GM19438 (cell line): ENCODE measurements around the gene ATRX.
"Not testable (repeated sequence)": the region's sequence is repeated elsewhere in the genome, so short reads cannot be mapped to it uniquely, and the experiment has no call there.

Experiments used
- ATAC-seq: cut with Tn5 transposase; IDR thresholded peaks from one replicate; pipeline ENCODE4 v1.9.1; 2021; ENCODE audit warnings: low read depth; ENCODE audit not compliant: unreplicated experiment

ATRX gene, protein sequence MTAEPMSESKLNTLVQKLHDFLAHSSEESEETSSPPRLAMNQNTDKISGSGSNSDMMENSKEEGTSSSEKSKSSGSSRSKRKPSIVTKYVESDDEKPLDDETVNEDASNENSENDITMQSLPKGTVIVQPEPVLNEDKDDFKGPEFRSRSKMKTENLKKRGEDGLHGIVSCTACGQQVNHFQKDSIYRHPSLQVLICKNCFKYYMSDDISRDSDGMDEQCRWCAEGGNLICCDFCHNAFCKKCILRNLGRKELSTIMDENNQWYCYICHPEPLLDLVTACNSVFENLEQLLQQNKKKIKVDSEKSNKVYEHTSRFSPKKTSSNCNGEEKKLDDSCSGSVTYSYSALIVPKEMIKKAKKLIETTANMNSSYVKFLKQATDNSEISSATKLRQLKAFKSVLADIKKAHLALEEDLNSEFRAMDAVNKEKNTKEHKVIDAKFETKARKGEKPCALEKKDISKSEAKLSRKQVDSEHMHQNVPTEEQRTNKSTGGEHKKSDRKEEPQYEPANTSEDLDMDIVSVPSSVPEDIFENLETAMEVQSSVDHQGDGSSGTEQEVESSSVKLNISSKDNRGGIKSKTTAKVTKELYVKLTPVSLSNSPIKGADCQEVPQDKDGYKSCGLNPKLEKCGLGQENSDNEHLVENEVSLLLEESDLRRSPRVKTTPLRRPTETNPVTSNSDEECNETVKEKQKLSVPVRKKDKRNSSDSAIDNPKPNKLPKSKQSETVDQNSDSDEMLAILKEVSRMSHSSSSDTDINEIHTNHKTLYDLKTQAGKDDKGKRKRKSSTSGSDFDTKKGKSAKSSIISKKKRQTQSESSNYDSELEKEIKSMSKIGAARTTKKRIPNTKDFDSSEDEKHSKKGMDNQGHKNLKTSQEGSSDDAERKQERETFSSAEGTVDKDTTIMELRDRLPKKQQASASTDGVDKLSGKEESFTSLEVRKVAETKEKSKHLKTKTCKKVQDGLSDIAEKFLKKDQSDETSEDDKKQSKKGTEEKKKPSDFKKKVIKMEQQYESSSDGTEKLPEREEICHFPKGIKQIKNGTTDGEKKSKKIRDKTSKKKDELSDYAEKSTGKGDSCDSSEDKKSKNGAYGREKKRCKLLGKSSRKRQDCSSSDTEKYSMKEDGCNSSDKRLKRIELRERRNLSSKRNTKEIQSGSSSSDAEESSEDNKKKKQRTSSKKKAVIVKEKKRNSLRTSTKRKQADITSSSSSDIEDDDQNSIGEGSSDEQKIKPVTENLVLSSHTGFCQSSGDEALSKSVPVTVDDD (N-terminal part only)

DNA sequence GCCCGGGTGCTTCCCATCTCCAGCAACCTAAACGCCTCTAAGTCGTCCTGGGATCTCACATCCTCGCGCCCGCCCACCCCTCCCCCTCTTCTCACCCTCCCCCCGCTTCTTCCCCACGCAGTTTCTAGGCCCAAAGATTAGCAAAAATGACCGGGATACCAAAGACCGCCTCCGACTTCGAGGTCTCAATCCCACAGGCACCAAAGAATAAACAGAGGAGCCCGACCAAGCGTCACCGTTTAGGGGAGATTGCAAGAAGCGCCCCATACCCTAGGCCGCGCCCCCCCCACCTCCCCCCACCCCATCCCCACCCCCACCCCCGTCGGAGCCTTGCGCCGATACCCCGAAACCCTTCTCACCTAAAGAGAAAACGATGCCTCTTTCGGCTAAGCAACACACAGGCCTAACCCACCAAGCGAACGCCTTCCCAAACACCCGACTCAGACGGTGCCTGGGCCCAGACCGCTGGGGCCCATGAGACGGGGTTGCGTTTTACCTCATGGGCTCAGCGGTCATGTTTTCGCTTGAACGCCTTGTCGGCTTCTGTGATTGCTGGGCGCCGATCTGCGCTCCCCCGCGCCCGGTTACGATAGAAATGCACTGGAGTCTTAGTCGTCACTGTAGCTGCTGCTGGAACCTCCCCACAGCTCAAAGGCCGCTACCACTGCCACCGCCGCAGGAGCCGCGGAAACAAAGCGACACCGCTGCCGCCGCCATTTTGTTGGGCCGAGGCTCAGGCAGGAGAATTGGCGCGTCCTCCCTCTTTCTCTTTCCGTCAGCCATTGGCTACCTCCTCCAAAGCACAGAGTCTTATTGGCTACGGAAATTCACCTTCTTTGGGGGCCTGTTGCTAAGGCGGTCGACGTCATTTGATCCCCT lies at the start of gene ATRX:
Gene ATRX, minus strand, starts transcription at position 731 of the 879 bp plus-strand sequence. Its CDS starts 215 bp downstream, at position 516.
- ATAC-seq = peak; percentile 96

DNA sequence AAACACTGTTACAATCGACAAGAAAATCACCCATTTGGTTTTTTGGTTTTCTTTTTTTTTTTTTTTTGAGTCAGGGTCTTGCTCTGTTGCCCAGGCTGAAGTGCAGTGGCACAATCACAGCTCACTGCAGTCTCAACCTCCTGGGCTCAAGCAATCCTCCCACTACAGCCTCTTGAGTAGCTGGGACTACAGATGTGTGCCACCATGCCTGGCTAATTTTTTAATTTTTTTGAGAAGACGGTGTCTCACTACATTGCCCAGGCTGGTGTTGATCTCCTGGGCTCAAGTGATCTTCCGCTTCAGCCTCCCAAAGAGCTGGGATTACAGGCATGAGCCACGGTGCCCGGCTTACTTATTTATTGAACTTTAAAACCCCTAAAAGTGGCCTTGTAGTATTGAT lies 45.5 kb upstream of the ATRX start:
- not testable (repeated sequence) for ATAC-seq

DNA sequence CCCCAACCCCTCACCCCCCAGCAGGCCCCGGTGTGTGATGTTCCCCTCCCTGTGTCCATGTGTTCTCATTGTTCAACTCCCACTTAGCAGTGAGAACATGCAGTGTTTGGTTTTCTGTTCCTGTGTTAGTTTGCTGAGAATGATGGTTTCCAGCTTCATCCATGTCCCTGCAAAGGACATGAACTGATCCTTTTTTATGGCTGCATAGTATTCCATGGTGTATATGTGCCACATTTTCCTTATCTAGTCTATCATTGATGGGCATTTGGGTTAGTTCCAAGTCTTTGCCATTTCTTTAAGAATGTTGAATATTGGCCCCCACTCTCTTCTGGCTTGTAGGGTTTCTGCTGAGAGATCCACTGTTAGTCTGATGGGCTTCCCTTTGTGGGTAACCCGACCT lies 36.0 kb upstream of the ATRX start:
- ATAC-seq = not testable (repeated sequence)

DNA sequence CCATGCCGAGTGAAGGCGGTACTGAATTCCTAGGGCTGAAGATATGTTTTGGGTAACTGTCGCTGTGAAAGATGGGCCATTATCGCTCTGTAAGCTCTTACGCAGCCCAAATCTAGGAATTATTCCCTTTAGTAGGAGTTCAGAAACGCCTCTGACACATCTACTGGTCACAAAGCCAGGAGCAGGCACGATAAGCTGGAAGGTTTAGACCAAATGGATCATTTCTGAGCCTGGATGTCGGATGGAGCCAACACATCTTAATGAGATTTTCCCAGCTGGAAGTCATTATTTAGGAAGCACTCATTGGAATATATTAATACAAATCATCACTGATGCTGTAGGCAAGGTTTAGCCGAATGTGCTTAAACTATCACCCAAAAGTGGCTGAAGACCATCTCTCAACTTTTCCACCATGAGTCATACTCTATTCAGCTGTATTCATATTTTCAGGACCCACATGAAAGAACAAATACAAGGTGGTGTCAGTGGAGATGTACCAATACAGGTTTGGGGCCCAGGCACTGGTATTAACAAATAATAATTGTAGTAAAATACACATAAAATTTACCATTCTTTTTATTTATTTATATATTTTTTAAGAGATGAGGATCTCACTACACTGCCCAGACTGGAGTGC lies 34.2 kb upstream of the ATRX start:
- ATAC-seq = no peak

DNA sequence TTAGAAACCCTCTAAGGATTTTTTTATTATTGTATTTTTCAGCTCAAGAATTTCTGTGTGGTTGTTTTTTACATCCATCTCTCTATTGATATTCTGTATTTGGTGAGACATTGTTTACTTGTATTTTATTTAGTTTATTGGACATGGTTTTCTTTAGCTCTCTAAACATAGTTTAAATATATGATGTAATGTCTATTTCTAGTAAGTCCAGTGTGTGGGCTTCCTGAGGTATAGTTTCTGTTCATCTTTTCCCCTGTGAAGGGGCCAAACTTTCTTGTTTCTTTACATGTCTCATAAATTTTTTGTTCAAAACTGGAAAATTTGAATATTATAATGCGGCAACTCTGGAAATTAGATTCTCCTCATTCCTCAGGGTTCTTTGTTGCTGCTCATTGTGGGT lies 28.2 kb upstream of the ATRX start:
- ATAC-seq = no peak

DNA sequence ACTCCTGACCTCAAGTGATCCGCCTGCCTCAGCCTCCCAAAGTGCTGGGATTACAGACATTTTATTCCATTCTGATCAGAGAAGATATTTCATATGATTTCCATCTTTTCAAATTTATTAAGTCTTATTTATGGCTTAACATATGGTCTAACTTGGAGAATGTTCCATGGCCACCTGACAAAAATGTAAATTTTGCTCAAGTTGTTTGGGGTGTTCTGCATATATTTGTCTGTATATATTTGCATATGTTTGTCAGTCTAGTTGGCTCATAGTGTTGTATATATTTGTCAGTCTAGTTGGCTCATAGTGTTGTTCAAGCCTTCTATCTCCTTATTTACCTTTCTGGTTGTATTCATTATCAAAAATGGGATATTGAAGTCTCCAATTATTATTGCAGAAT lies 16.2 kb upstream of the ATRX start:
- ATAC-seq = no peak

DNA sequence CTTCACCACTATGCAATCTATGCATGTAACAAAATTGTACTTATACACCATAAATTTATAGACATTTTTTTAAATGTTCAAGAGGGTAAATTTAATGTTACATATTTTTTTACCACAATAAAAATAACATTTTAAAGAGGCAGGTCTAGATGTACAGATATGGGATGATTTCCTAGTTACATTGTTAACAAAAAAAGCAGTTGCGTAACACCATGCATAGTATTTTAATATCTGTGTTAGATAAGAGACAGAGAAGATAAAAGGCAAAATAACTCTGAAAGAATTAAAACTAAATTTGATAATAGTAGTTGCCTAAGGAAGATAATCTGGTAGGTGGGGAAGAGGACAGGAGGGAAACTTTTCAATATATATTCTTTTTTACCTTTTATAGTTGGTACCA lies 9.1 kb upstream of the ATRX start:
- no peak for ATAC-seq

DNA sequence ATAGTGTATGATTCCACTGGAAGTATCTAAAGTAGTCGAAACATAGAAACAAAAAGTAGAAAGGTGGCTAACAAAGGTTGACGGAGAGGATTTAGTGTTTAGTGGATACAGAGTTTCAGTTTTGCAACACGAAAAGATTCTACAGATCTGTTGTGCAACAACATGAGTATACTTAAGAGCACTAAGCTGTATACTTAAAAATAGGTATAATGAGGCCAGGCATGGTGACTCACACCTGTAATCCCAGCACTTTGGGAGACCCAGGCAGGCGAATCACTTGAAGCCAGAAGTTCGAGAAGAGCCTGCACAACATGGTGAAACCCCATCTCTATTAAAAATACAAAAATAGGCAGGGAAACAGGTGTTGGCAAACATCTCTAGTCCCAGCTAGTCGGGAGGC lies 7.9 kb upstream of the ATRX start:
- no peak for ATAC-seq

DNA sequence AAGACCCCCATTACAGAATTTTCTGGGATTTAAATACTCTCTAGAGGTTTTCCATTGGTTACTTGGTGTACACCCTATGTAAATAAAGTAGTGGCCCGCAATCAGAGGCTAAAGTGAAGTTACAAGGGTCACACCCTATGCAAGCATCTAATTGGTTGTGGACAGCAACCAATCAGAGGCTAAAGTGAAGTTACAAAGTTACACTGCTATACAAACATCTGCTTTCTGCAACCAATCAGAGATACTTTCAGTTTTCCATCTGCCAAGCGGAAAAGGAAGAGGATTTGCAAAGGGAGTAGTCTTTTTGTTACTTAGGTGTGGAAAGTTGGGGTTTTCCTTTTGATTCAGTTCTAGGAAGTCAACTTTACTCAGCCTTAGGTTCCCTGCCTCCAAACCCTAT lies 2.0 kb upstream of the ATRX start:
- ATAC-seq = no peak

DNA sequence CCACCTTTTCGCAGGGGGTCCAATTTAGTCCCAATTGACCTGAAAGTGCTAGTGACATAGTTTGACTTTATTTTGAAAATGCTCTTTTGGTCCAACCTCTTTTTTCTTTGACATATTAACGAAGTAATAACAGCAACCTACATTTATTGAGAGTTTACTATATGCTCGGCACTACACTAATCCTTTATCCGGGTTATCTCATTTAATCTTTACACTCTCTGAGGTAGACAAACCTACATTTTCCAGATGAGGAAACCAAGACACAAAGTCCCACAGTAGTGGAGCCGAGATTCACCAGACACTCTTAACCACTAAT lies 307 bp upstream of the ATRX start:
- peak; percentile 2 for ATAC-seq

DNA sequence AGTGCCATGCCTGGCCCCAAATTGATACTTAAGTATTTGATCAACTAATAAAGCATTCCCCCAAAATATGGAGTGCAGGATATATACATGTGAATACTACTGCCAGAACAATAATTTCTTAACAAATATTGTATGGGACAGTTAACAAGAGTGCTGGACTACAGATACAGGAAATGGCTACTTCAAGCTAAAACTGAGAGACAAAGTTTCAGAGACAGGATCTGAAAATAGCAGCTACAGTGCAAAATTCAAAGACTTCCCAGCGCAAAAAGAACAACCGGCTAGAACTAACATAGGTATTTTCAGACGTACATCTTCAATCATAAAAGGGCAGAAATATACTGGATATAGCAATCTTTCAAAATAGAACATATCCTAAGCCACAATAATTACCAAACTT lies 6.3 kb downstream of the ATRX start:
- no peak for ATAC-seq

DNA sequence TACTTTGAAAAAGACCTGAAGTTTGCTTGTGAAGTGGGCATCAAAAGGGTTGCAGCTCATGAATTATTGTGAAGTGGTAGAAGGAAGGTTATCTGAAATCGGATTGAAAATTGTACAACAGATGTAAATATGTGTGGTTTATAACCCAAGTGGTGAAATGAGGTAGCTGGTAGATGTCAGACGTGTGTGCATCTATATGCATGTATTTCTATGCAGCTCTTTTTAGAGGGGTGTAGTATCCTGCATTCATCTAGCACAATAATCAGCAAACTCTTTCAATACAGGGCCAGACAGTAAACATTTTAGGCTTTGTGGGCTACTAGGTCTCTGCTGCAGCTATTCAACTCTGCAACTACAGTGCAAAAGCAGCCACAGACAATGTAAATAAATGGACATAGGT lies 9.4 kb downstream of the ATRX start:
- no peak for ATAC-seq

DNA sequence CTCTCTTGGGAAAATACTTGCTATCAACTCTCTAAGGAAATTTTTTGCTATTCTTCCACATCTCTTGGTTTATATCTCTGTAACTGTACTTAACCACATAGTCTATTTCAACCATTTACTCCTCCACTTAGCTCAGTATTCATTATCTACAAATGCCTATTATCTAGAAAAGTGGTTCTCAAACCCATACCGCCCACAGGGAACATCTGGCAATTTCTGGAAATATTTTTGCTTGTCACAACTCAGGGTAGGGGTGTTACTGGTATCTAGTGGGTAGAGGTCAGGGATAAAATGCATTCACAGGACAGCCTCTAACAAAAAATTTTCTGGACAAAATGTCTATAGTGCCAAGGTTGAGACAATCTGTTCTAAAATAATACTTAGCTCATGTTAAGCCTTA lies 14.4 kb downstream of the ATRX start:
- no peak for ATAC-seq

DNA sequence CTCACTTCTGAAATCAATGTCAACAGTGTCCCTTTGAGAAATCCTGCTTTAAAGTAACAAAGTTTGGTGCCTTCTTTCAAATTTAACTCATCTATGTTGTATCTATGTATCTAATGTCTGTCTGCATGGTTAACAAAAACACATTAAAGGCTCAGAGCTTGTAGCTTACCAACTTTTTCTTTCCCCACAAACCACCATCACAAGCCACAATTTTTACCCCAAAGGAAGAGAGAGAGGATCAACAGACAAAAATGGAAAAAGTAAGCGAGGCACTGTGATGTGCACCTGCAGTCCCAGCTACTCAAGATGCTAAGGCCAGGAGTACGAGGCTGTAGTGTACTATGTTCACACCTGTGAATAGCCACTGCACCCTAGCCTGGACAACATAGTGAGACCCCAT lies 17.2 kb downstream of the ATRX start:
- no peak for ATAC-seq

DNA sequence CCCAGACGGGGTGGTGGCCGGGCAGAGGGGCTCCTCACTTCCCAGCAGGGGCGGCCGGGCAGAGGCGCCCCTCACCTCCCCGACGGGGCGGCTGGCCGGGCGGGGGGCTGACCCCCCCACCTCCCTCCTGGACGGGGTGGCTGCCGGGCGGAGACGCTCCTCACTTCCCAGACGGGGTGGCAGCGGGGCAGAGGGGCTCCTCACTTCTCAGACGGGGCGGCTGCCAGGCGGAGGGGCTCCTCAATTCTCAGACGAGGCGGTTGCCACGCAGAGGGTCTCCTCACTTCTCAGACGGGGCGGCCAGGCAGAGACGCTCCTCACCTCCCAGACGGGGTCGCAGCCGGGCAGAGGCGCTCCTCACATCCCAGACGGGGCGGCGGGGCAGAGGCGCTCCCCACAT lies 19.8 kb downstream of the ATRX start:
- not testable (repeated sequence) for ATAC-seq

DNA sequence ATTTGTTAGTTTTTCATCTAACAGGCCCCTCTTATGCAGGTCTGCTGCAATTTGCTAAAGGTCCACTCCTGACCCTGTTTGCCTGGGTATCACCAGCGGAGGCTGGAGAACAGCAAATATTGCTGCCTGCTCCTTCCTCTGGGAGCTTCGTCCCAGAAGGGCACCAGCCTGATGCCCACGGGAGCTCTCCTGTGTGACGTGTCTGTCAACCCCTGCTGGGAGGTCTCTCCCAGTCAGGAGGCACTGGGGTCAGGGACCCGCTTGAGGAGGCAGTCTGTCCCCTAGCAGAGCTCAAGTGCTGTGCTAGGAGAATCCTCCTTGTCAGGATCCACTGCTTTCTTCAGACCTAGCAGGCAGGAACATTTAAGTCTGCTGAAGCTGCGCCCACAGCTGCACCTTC lies 30.5 kb downstream of the ATRX start:
- no peak for ATAC-seq

DNA sequence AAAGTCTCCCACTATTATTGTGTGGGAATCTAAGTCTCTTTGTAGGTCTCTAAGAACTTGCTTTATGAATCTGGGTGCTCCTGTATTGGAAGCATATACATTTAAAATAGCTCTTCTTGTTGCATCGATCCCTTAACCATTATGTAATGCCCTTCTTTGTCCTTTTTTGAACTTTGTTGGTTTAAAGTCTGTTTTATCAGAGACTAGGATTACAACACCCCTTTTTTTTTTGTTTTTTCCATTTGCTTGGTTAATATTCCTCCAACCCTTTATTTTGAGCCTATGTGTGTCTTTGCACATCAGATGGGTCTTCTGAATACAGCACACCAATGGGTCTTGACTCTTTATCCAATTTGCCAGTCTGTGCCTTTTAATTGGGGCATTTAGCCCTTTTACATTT lies 32.1 kb downstream of the ATRX start:
- not testable (repeated sequence) for ATAC-seq

DNA sequence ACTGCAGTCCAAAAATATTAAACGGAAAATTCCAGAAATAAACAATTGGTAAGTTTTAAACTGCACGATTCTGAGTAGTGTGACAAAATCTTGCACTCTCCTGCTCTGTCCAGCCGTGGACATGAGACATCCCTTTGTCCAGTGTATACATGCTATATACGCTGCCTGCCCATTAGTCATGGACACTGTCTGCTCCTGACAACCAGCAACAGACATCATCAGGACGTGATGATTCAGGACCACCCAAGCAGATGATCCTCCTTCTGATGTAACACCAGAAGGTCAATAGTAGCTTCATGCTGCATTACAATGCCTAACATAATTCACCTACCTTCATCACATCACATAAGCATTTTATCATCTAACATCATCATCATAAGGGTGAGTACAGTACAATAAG lies 36.3 kb downstream of the ATRX start:
- no peak for ATAC-seq

DNA sequence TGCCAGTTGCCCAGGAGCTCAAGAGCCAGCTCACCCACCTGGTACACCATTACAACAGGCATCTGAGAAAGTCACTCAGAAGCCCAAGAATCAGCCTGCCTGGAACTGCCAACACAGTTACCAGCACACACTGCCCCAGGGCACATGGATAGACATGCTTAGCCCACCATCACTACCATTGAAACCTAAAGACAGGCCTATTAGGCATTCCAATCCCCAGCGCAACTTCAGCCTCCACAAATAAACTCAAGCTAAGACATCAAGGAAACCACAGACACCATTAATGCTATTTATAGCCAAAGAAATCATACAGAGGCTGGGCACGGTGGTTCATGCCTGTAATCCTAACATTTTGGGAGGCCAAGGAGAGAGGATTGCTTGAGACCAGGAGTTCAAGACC lies 42.3 kb downstream of the ATRX start:
- ATAC-seq = no peak
